ENCODE results near the gene MAOA.

DNA sequence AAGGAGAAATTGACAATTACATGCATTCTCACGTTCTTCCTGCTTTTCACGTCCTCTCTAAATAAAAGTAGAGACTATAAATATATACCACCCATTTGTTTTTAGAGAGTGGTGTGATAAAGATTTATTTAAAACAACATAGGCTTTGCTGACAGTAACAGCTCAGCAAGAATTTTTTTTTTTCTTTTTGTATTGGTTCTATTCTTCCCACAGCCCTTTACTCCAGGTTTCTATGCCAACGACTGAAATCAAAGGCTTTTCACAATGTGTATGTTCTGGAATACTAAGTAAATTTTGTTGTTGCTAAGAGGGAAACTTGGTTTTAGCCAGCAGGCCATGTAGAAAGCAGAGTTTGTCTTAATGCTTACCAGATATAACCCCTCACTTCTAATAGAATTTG is 43.4 kb downstream of the MAOA start:
- no peak for TF ChIP-seq CTCF (IDR thresholded peaks at IDR 0.05; ENCODE audit: low read depth, low read length)
- no peak for TF ChIP-seq POLR2A (IDR thresholded peaks at IDR 0.05; ENCODE audit: extremely low read depth, insufficient read length)
- TF ChIP-seq MAX (IDR thresholded peaks at IDR 0.05; ENCODE audit: low read depth, low read length): no peak

All from NB4 (cell line).